HepG2 (cell line): ENCODE data around the gene PAQR5. TPM values are rescaled to one million over a fixed set of nuclear protein-coding genes. Genes with fewer than 3 reads are reported as not detected.

Experiments used
- ATAC-seq: fragments of 200-7000 bp; cut with Tn5 transposase; 3 replicates; pipeline ENCODE4 v1.9.1; 2020; ENCODE audit warnings: mild to moderate bottlenecking, moderate library complexity
- BruUV-seq: library from RNA; stranded (reverse); fragments of 400-500 nt; replicated peaks from 2 replicates; lab custom pipeline; 2021; lab: Mats Ljungman, UMichigan
- CTCF ChIA-PET: fragments of 300-600 bp; formaldehyde crosslinking; extraction: SDS; loops from one replicate; lab custom pipeline; 2021; ENCODE audit warnings: low total read pairs, inconsistent platforms, low intra/inter-chr PET ratio; lab: Yijun Ruan, JAX
- POLR2A ChIA-PET: fragments of 350-600 bp; sonication (Branson Sonifier 250); formaldehyde crosslinking; loops from one replicate; lab custom pipeline; 2020; ENCODE audit warnings: antibody characterized with exemption, inconsistent platforms; lab: Yijun Ruan, JAX
- DNase-seq: peaks from one replicate; pipeline ENCODE4 v3.0.0-alpha.2; 2015; ENCODE audit warnings: low spot score
- FAIRE-seq: peaks from 3 replicates; lab custom pipeline; 2011; peaks lifted over from hg19 to GRCh38; lab: Jason Lieb, UNC
- H2AFZ ChIP-seq: one replicate; pipeline ENCODE4 v1.6.1; 2011; ENCODE audit warnings: low read length, inconsistent platforms
- H3K27ac ChIP-seq: fragments of 300-600 bp; 3 replicates; pipeline ENCODE4 v1.8.0; 2011; ENCODE audit warnings: mixed run types, mild to moderate bottlenecking, mixed read lengths, low read length, inconsistent platforms; ENCODE audit not compliant: insufficient read depth; ENCODE audit errors: extremely low read length
- H3K27me3 ChIP-seq, 2 experiments: fragments of 200-600 bp in 1 of 2; 2 replicates in 1 of 2; 3 replicates in 1 of 2; pipeline versions ENCODE4 v1.6.0 to v1.8.0; 2011; ENCODE audit warnings: low read length in 2 of 2, mild to moderate bottlenecking in 2 of 2, moderate library complexity in 2 of 2, inconsistent platforms in 1 of 2; ENCODE audit not compliant: insufficient read depth in 2 of 2, control insufficient read depth in 1 of 2
- H3K36me3 ChIP-seq, 2 experiments: fragments of 200-600 bp in 1 of 2; replicated peaks in 1 of 2; 2 replicates in 1 of 2; 3 replicates in 1 of 2; pipeline versions ENCODE4 v1.5.1 to v1.8.0; 2011; ENCODE audit warnings: low read length in 2 of 2, inconsistent platforms in 1 of 2; ENCODE audit not compliant: insufficient read depth in 2 of 2, control insufficient read depth in 1 of 2
- H3K4me1 ChIP-seq: 2 replicates; pipeline ENCODE4 v1.5.1; 2012; ENCODE audit warnings: low read length, inconsistent platforms; ENCODE audit not compliant: insufficient read depth
- H3K4me2 ChIP-seq: 2 replicates; pipeline ENCODE4 v1.6.0; 2011; ENCODE audit warnings: low read depth, low read length, inconsistent platforms
- H3K4me3 ChIP-seq, 3 experiments: fragments of 200-600 bp in 1 of 3; sonication (generic), shearing (Covaris generic) in 1 of 3; replicated peaks in 1 of 3; 2 replicates each; pipeline ENCODE4 v1.5.1; 2011 to 2016; ENCODE audit warnings: low read length in 3 of 3, inconsistent platforms in 2 of 3, low read depth in 2 of 3, mild to moderate bottlenecking in 2 of 3, control low read depth in 1 of 3, mixed read lengths in 1 of 3; ENCODE audit not compliant: insufficient read depth in 1 of 3
- H3K79me2 ChIP-seq: one replicate; pipeline ENCODE4 v1.6.1; 2011; ENCODE audit warnings: low read length, inconsistent platforms; ENCODE audit not compliant: insufficient read depth
- H3K9ac ChIP-seq: 2 replicates; pipeline ENCODE4 v1.6.0; 2011; ENCODE audit warnings: mild to moderate bottlenecking, low read depth, low read length, inconsistent platforms; ENCODE audit not compliant: insufficient read depth
- H3K9me3 ChIP-seq: 2 replicates; pipeline ENCODE4 v1.5.1; 2012; ENCODE audit warnings: mild to moderate bottlenecking, low read length
- H4K20me1 ChIP-seq: 2 replicates; pipeline ENCODE4 v1.6.0; 2011; ENCODE audit warnings: inconsistent platforms, mild to moderate bottlenecking, low read length, moderate library complexity; ENCODE audit not compliant: insufficient read depth
- BRD4 ChIP-seq: sonication (generic); formaldehyde crosslinking; IDR thresholded peaks from 2 replicates; pipeline ENCODE4 v1.4.0; 2020; ENCODE audit warnings: missing genetic modification reagents
- CCAR2 ChIP-seq: fragments of 200-400 bp; formaldehyde crosslinking; optimal IDR thresholded peaks from 2 replicates; pipeline ENCODE3; 2018; ENCODE audit warnings: low read depth, mild to moderate bottlenecking, low read length, moderate library complexity
- PCBP2 ChIP-seq: fragments of 200-400 bp; formaldehyde crosslinking; optimal IDR thresholded peaks from 2 replicates; pipeline ENCODE3; 2018; ENCODE audit warnings: low read length, low read depth; ENCODE audit not compliant: poor library complexity, severe bottlenecking
- PTBP1 ChIP-seq: fragments of 200-400 bp; formaldehyde crosslinking; IDR thresholded peaks from 2 replicates; pipeline ENCODE4 v1.6.1; 2018; ENCODE audit warnings: low read length, low read depth; ENCODE audit not compliant: poor library complexity, severe bottlenecking
- SIN3A ChIP-seq: IDR thresholded peaks from 2 replicates; pipeline ENCODE4 v1.6.1; 2011; ENCODE audit warnings: low read depth, mild to moderate bottlenecking, control low read depth, low read length, borderline replicate concordance
- SMAD9 ChIP-seq: sonication (generic); formaldehyde crosslinking; IDR thresholded peaks from 2 replicates; pipeline ENCODE4 v1.5.1; 2020; ENCODE audit warnings: mild to moderate bottlenecking, missing genetic modification reagents
- SP2 ChIP-seq: sonication (generic); formaldehyde crosslinking; IDR thresholded peaks from 2 replicates; pipeline ENCODE4 v1.5.1; 2020; ENCODE audit warnings: mild to moderate bottlenecking, missing genetic modification reagents
- STAG1 ChIP-seq: sonication (generic); formaldehyde crosslinking; IDR thresholded peaks from 2 replicates; pipeline ENCODE4 v1.4.0; 2020; ENCODE audit warnings: missing genetic modification reagents
- ZBTB43 ChIP-seq: sonication (generic); formaldehyde crosslinking; conservative IDR thresholded peaks from 2 replicates; pipeline ENCODE4 v1.4.0; 2020; ENCODE audit warnings: missing genetic modification reagents
- ZNF20 ChIP-seq: sonication (generic); formaldehyde crosslinking; IDR thresholded peaks from 2 replicates; pipeline ENCODE4 v1.4.0; 2020; ENCODE audit warnings: mild to moderate bottlenecking, moderate library complexity, missing genetic modification reagents
- WGBS: methylation state at CpG from one replicate; pipeline ENCODE4 v1.1.6; 2017; ENCODE audit warnings: low lambda C conversion rate; 5-methylcytosine and 5-hydroxymethylcytosine counted together
- in situ Hi-C: cut with HindIII; loops from 2 replicates; pipeline ENCODE4 v1.10.0; 2017; ENCODE audit warnings: low pct_unique_long_range_greater_than_20kb; ENCODE audit not compliant: extremely low pct_ligation_motif_present
- intact Hi-C: fragments of 100-400 bp; cut with micrococcal nuclease; formaldehyde crosslinking; loops from one replicate; pipeline ENCODE4 v1.10.0; 2022; ENCODE audit not compliant: unreplicated experiment
- polyA plus RNA-seq, 8 experiments: library from polyadenylated mRNA; depleted of rRNA in 3 of 8; stranded (reverse) in 7 of 8; unstranded in 1 of 8; fragments of >200 nt; fragmentation: Illumina TruSeq in 4 of 8; extraction: Trizol in 4 of 8; gene quantifications; 2 replicates each; pipeline versions ENCODE4 v1.2.1 to v1.2.3, GENCODE V29; 2011 to 2016; ENCODE audit warnings: low read depth in 4 of 8, missing spikeins in 1 of 8, mixed read lengths in 1 of 8; ENCODE audit not compliant: insufficient read depth in 1 of 8
- total RNA-seq, 5 experiments: library from RNA; depleted of rRNA; stranded (reverse); fragments of >200 nt; fragmentation: Illumina TruSeq; extraction: Trizol; gene quantifications; 2 replicates each; pipeline ENCODE4 v1.2.3, GENCODE V29; 2016; ENCODE audit warnings: low read depth in 1 of 5
- TF ChIP-seq, protein P1 (sequence below): sonication (generic); formaldehyde crosslinking; IDR thresholded peaks from 2 replicates; pipeline ENCODE4 v1.8.1; 2023; ENCODE audit warnings: mild to moderate bottlenecking, missing genetic modification reagents

The PAQR5 gene
- total and polyA plus RNA-seq, 2 of the 13 experiments (the other 11 are each of a cell fraction or from before 2014, with no cell fraction given): 0.53 to 1.3 TPM

DNA sequence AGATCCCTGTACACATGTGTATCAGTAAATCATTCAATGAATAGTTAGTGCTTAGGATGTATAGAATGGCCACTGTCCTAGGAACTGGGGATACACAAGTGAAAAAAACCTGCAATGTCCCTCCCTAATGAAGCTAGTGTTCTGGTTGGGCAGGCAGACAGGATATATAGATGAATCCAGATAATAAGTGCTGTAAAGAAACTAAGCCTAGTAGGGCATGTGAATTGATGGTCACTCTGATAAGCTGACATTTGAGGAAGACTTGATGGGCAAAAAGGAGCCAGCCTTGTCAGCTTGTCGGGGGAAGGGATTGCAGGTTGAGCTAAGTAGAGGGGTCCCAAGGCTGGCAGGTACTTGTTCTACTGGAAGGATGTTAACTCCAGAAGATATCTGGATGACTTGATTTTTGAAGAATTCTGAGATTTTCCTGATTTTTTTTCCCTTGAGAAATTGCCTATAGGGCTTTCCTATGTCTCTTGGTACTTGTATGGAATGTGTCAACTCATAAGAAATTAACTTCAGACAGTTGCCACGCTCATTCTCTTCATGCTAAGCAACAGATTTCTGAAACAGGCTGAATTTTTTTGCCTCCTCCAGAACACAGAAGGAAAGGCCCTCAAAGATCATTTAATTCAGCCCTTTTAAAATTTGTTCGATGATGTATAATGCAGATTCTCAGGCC lies 109.1 kb downstream of the PAQR5 start:
- Histone ChIP-seq H3K27ac (no peak overlapping the region), H3K27me3 (no peaks in the 10 kb centered on the region), H3K79me2 (no peaks in the 10 kb centered on the region), H3K4me3 (no peak overlapping the region), H4K20me1 (no peaks in the 10 kb centered on the region), H3K4me1 (no peaks in the 10 kb centered on the region), H3K9me3 (no peaks in the 10 kb centered on the region), H3K36me3 (no peaks in the 10 kb centered on the region), H3K4me2 (no peak overlapping the region), H2AFZ (no peak overlapping the region), H3K9ac (no peak overlapping the region)
- in situ Hi-C loops (no loop called here), intact Hi-C loops (no loop called here)
- no peak for FAIRE-seq
- no TSS peak for BruUV-seq
- POLR2A ChIA-PET: no interaction called here
- no peak for ATAC-seq
- WGBS: 86% methylated on average over 3 of the region's 3 CpGs
- CTCF ChIA-PET: no interaction called here
- TF ChIP-seq STAG1 (CRISPR knock-in tag) (no peak), PCBP2 (no peak), CCAR2 (no peak), SP2 (no peak), ZNF20 (no peak), BRD4 (CRISPR knock-in tag) (no peak), ZBTB43 (CRISPR knock-in tag) (no peak)
- DNase-seq: no peak

GRCh38 chr15:69408841-69409240 lies 110.1 kb downstream of the PAQR5 start:
- Histone ChIP-seq H3K27ac (no peak overlapping the region), H3K9ac (no peak overlapping the region)
- TF ChIP-seq PTBP1: no peak
- TF ChIP-seq SIN3A: no peak
- TF ChIP-seq, protein P1, sequence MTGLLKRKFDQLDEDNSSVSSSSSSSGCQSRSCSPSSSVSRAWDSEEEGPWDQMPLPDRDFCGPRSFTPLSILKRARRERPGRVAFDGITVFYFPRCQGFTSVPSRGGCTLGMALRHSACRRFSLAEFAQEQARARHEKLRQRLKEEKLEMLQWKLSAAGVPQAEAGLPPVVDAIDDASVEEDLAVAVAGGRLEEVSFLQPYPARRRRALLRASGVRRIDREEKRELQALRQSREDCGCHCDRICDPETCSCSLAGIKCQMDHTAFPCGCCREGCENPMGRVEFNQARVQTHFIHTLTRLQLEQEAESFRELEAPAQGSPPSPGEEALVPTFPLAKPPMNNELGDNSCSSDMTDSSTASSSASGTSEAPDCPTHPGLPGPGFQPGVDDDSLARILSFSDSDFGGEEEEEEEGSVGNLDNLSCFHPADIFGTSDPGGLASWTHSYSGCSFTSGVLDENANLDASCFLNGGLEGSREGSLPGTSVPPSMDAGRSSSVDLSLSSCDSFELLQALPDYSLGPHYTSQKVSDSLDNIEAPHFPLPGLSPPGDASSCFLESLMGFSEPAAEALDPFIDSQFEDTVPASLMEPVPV (CRISPR knock-in tag): no peak
- TF ChIP-seq SMAD9 (CRISPR knock-in tag): no peak
- TF ChIP-seq, all 625 proteins: peak for 0
- no peaks in the 10 kb centered on the region for H3K36me3 ChIP-seq
- intact Hi-C loops: no loop called here
- H3K4me2 ChIP-seq: no peak overlapping the region
- no peak for ATAC-seq
- no peaks in the 10 kb centered on the region for H3K9me3 ChIP-seq
- DNase-seq: no peak
- H3K79me2 ChIP-seq: no peaks in the 10 kb centered on the region
- ChIA-PET POLR2A (no interaction called here), CTCF (no interaction called here)
- no peak for FAIRE-seq
- peaks cover 7% of the 10 kb centered on the region for H3K4me1 ChIP-seq
- H3K4me3 ChIP-seq: no peak overlapping the region
- WGBS: 73% methylated on average over 3 of the region's 3 CpGs
- no peaks in the 10 kb centered on the region for H4K20me1 ChIP-seq
- no peaks in the 10 kb centered on the region for H3K27me3 ChIP-seq
- H2AFZ ChIP-seq: no peak overlapping the region
- in situ Hi-C loops: no loop called here
- no TSS peak for BruUV-seq
